Astrocyte of the cerebellum (primary cell): ENCODE measurements around the gene NCS1.

Source experiments
- DNase-seq: peaks from one replicate; pipeline ENCODE4 v3.0.0-alpha.2; 2011; ENCODE audit warnings: low read depth
- H3K4me3 ChIP-seq: 2 replicates; pipeline ENCODE4 v1.5.1; 2011; ENCODE audit warnings: mild to moderate bottlenecking, low read depth, low read length, moderate library complexity
- in situ Hi-C: cut with HindIII; loops from 2 replicates; pipeline ENCODE4 v1.10.0; 2017; ENCODE audit warnings: low sequenced_read_pairs
- TF ChIP-seq, protein P1 (sequence below): IDR thresholded peaks from 2 replicates; pipeline ENCODE4 v1.5.1; 2012; ENCODE audit warnings: low read length, low read depth, moderate library complexity, mild to moderate bottlenecking; ENCODE audit errors: missing control alignments

Gene NCS1

DNA sequence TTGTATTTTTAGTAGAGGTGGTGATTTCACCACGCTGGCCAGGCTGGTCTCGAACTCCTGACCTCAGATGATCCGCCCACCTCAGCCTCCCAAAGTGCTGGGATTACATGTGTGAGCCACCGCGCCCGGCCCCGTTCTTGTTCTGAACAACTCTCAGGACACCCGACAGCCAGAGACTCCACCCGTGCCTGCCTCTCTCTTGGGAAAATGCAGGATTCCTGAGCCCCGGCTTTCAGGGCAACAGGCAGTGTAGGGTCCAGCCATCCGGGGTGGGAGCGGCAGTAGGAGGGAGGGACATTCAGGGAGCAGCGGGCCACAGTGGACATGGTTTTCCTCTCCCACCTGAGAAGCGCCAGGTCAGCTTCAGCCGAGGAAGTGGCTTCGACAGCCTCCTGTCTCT, 34.4 kb downstream of the NCS1 start:
- no peak overlapping the region for H3K4me3 ChIP-seq
- TF ChIP-seq, protein P1, sequence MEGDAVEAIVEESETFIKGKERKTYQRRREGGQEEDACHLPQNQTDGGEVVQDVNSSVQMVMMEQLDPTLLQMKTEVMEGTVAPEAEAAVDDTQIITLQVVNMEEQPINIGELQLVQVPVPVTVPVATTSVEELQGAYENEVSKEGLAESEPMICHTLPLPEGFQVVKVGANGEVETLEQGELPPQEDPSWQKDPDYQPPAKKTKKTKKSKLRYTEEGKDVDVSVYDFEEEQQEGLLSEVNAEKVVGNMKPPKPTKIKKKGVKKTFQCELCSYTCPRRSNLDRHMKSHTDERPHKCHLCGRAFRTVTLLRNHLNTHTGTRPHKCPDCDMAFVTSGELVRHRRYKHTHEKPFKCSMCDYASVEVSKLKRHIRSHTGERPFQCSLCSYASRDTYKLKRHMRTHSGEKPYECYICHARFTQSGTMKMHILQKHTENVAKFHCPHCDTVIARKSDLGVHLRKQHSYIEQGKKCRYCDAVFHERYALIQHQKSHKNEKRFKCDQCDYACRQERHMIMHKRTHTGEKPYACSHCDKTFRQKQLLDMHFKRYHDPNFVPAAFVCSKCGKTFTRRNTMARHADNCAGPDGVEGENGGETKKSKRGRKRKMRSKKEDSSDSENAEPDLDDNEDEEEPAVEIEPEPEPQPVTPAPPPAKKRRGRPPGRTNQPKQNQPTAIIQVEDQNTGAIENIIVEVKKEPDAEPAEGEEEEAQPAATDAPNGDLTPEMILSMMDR = no peak
- DNase-seq = no peak
- in situ Hi-C loops = no loop called here

GRCh38 chr9:130207241-130207992, 35.2 kb downstream of the NCS1 start:
- TF ChIP-seq, protein P1 = no peak
- in situ Hi-C loops = no loop called here
- DNase-seq = no peak

DNA sequence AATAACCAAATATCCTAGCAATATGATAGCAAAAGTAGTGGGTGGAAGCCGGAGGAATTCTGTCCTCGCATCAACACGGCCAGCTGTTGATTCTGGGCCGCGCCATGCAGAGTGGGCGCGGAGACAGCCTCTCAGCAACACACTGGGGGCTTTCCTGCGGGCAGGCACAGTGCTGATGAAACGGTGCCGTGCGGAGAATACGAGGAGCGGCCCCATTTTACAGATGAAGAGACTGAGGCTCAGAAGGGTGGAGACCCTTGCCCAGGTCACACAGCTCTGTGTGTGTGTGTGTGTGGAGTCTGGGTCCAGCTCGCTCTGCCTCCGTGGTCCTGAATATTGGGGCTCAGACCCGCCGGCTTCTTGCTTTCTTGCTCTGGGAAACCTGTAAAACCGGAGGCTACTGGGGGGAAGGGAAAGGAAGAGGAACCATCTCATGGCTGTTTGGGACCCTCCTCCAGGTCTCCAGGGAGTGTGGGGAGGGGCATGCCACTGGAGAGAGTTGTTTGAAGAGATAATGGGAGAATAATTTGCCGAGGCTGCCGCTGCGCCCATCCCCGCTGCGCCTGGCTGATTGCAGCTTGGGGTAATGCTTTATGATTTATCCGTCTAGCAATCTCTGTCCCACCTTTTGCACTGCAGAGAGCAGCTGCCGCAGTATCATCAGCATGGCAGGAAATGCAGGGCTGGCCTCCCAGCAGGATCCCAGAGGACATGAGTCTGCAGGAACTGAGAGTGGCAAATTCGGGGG, 36.6 kb downstream of the NCS1 start:
- in situ Hi-C loops = no loop called here

More at GRCh38 chr9:130207241-130207992, 35.2 kb downstream of the NCS1 start:
- H3K4me3 ChIP-seq = no peak overlapping the region

DNA sequence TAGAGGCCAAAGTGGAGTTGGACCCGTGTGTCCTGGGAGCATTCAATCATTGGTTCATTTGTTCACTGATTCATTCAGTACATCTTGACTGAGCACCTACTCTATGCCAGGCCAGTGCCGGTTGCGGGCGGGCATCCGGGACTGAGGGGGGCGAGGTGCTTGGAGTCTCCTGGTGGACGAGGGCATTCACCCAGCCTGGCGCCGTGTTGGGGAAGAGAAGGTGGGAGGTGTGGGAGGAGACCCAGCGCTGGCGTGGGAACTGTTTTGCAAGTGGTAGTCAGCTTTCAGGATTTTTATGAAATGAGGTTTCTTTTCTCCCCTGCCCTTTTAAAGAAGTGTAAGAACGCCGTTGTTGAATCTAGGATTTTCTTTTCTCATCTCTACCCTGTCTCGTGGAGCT, 37.2 kb downstream of the NCS1 start:
- TF ChIP-seq, protein P1 = no peak
- in situ Hi-C loops = no loop called here
- H3K4me3 ChIP-seq = no peak overlapping the region
- no peak for DNase-seq

More for the DNA sequence above, 36.6 kb downstream of the NCS1 start:
- H3K4me3 ChIP-seq = no peak overlapping the region
- TF ChIP-seq, protein P1 = no peak
- DNase-seq = no peak

DNA sequence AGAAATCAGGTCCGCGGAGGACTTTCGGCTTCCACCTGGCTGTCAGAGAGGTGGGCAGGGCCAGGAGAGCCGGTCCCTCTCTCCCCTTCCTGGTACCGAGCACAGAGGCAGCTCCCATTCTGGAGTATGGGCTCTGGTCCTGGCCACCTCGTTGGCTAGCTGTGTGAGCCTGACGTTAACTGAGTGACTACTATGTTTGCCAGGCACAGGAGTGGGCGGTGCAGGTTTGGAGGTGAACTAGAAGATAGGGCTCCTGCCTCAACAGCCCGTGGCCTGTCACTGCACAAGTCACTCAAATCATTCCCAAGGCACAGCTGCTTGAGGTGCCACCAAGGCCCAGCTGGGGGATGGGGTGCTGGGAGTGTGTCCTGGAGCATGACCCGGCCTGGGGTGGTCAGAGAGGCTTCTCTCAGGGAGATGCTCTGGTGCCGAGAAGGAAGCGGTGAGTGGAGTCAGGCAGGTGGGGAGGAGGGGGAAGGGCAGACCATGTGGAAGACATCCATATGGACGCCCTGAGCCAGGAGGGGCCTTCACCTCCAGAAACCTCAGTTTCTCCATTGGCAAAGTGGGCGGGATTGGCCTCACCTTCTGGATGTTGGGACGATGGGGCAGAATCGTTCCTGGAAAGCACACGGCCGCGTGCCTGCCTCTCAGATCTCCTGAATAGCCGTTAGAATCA, 39.5 kb downstream of the NCS1 start:
- in situ Hi-C loops = no loop called here
- H3K4me3 ChIP-seq = no peak overlapping the region
- DNase-seq = no peak
- TF ChIP-seq, protein P1 = no peak

DNA sequence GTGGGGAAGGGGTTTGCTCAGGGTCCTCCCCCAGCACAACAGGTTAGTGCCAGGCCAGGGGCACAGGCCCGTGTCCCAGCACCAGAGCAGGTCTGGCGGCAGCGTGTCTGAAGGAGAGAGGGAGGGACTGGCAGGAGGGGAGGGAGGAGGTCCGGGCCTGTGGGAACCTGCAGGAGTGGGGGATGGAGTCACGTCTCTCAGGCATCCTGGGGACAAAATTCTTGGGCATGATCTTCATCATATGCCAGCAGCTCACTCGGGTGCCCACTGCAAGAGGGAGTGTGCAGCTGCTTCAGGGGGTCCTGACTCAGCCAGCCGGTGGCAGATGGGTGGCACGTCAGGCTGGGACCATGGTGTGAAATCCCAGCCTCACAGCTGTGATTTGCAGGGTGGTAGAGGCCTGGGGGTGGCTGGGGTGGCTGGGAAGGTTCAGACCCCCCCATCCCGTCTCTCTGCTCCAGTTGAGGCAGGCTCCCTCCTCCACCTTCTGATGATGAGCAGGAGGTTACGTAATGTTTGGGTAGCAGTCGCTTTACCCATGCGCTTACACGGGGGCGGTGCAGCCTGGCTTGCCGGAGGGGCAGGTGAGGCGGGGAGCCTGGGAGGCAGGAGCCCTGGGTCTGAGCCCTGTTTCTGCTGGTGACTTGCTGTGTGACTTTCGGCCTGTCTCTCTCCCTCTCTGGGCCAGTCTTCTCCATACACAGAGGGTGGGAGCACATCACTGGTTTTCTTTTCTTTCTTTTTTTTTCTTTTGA, 40.5 kb downstream of the NCS1 start:
- TF ChIP-seq, protein P1 = no peak
- no peak overlapping the region for H3K4me3 ChIP-seq
- in situ Hi-C loops = no loop called here
- DNase-seq = no peak
